Measurements from ENCODE around the gene GTPBP1.

GTPBP1 gene

DNA sequence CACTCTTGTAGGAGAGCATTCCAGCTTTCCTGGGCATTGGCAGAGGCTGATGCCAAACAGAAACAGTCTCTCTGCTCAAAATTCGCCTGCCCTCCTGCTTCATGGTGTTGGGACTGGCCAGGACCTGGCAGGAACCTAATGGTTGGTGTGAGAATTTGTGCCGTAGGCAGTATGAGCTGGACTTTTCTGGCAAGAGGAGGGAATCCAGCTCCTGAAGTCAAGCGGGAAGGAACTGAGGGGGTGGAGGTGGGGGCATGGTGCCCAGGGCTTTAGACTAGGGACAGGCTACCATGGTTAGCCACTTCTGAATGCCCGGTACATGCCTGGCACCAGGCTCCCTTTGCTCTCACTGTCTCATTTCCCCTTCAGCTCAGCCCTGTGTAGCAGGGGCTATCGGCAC, 30.9 kb upstream of the GTPBP1 start:
- Histone ChIP-seq H3K36me3 (ENCODE audit: low read length) (no peaks in the 10 kb centered on the region), H3K4me3 (ENCODE audit: insufficient read depth, low read length, poor library complexity, severe bottlenecking) (no peak overlapping the region), H3K9ac (ENCODE audit: low read length) (no peak overlapping the region), H3K27ac (ENCODE audit: low read depth, low read length) (no peak overlapping the region), H3K27me3 (ENCODE audit: low read length) (no peaks in the 10 kb centered on the region), H3F3A (ENCODE audit: insufficient read depth) (no peaks in the 10 kb centered on the region), H2AFZ (ENCODE audit: low read depth, low read length, severe bottlenecking) (no peak overlapping the region), H4K20me1 (ENCODE audit: low read depth, low read length) (no peaks in the 10 kb centered on the region), H3K79me2 (ENCODE audit: insufficient read depth, low read length) (no peaks in the 10 kb centered on the region), H3K9me2 (replicated peaks; ENCODE audit: insufficient read depth, low read length) (no peaks in the 10 kb centered on the region), H3K9me3 (ENCODE audit: insufficient read depth, low read length) (no peaks in the 10 kb centered on the region), H3K4me2 (ENCODE audit: low read depth, low read length, poor library complexity, severe bottlenecking) (no peak overlapping the region)
- TF ChIP-seq CTCF (IDR thresholded peaks at IDR 0.05; ENCODE audit: insufficient read depth, low read length, poor library complexity, severe bottlenecking) (no peak), EZH2phosphoT487 (conservative IDR thresholded peaks at IDR 0.05; ENCODE audit: low read length) (no peak)

- TF ChIP-seq CTCF (IDR thresholded peaks at IDR 0.05; ENCODE audit: insufficient read depth, low read length, poor library complexity, severe bottlenecking) (no peak), EZH2phosphoT487 (conservative IDR thresholded peaks at IDR 0.05; ENCODE audit: low read length) (no peak)
- no peak overlapping the region for H2AFZ ChIP-seq (ENCODE audit: low read depth, low read length, severe bottlenecking)
- H3K36me3 ChIP-seq (ENCODE audit: low read length), result no peaks in the 10 kb centered on the region
- H3K27me3 ChIP-seq (ENCODE audit: low read length), result no peaks in the 10 kb centered on the region
- H4K20me1 ChIP-seq (ENCODE audit: low read depth, low read length), result no peaks in the 10 kb centered on the region
- H3K9me3 ChIP-seq (ENCODE audit: insufficient read depth, low read length), result no peaks in the 10 kb centered on the region
- H3K9ac ChIP-seq (ENCODE audit: low read length), result no peak overlapping the region
- H3K4me2 ChIP-seq (ENCODE audit: low read depth, low read length, poor library complexity, severe bottlenecking), result no peak overlapping the region
- no peaks in the 10 kb centered on the region for H3K9me2 ChIP-seq (replicated peaks; ENCODE audit: insufficient read depth, low read length)
- no peaks in the 10 kb centered on the region for H3F3A ChIP-seq (ENCODE audit: insufficient read depth)
- H3K27ac ChIP-seq (ENCODE audit: low read depth, low read length), result no peak overlapping the region
- no peak overlapping the region for H3K4me3 ChIP-seq (ENCODE audit: insufficient read depth, low read length, poor library complexity, severe bottlenecking)
- no peaks in the 10 kb centered on the region for H3K79me2 ChIP-seq (ENCODE audit: insufficient read depth, low read length)
These were observed 29.9 kb upstream of the GTPBP1 start for GRCh38 chr22:38675833-38676232.

- peak within 1 kb of the TSS; percentile 80 for H2AFZ ChIP-seq (ENCODE audit: low read depth, low read length, severe bottlenecking)
- peak within 1 kb of the TSS; percentile 72 for H3K4me3 ChIP-seq (ENCODE audit: insufficient read depth, low read length, poor library complexity, severe bottlenecking)
- 0 out of 2 replicates have a peak, but pooled peaks cover 5% of the 10 kb centered on the region for H3K36me3 ChIP-seq (ENCODE audit: low read length)
- no peaks in the 10 kb centered on the region for H4K20me1 ChIP-seq (ENCODE audit: low read depth, low read length)
- peaks cover 10% of the 10 kb centered on the region for H3K79me2 ChIP-seq (ENCODE audit: insufficient read depth, low read length)
- H3K27ac ChIP-seq (ENCODE audit: low read depth, low read length), result no peak within 1 kb of the TSS; the same call in 1 of the 2 replicates
- no peaks in the 10 kb centered on the region; the same call in 1 of the 2 replicates for H3F3A ChIP-seq (ENCODE audit: insufficient read depth)
- no peaks in the 10 kb centered on the region for H3K9me2 ChIP-seq (replicated peaks; ENCODE audit: insufficient read depth, low read length)
- no peaks in the 10 kb centered on the region for H3K9me3 ChIP-seq (ENCODE audit: insufficient read depth, low read length)
- no peak for TF ChIP-seq EZH2phosphoT487 (conservative IDR thresholded peaks at IDR 0.05; ENCODE audit: low read length)
- TF ChIP-seq CTCF (IDR thresholded peaks at IDR 0.05; ENCODE audit: insufficient read depth, low read length, poor library complexity, severe bottlenecking), result peak; percentile 85
- H3K9ac ChIP-seq (ENCODE audit: low read length), result peak within 1 kb of the TSS; percentile 76
- peak within 1 kb of the TSS; percentile 90 for H3K4me2 ChIP-seq (ENCODE audit: low read depth, low read length, poor library complexity, severe bottlenecking)
- no peaks in the 10 kb centered on the region for H3K27me3 ChIP-seq (ENCODE audit: low read length)
These were observed 24.0 kb upstream of the GTPBP1 start, which contains the start of gene TOMM22 for GRCh38 chr22:38681582-38682335. Gene TOMM22, plus strand, starts transcription at chr22:38681957. Its CDS starts 22 bp downstream, at chr22:38681979.

Data from SU-DHL-6 (cell line).